GM21423 (cell line): ENCODE measurements around the gene COG1.
A peak's percentile ranks its signal among the peaks of the same experiment; 100 is the strongest.
"Not testable (repeated sequence)": the region's sequence is repeated elsewhere in the genome, so short reads cannot be mapped to it uniquely, and the experiment has no call there.

Source experiments
- ATAC-seq: cut with Tn5 transposase; IDR thresholded peaks from one replicate; pipeline ENCODE4 v1.9.1; 2021; ENCODE audit warnings: mild to moderate bottlenecking, moderate library complexity; ENCODE audit not compliant: unreplicated experiment

The COG1 gene, protein sequence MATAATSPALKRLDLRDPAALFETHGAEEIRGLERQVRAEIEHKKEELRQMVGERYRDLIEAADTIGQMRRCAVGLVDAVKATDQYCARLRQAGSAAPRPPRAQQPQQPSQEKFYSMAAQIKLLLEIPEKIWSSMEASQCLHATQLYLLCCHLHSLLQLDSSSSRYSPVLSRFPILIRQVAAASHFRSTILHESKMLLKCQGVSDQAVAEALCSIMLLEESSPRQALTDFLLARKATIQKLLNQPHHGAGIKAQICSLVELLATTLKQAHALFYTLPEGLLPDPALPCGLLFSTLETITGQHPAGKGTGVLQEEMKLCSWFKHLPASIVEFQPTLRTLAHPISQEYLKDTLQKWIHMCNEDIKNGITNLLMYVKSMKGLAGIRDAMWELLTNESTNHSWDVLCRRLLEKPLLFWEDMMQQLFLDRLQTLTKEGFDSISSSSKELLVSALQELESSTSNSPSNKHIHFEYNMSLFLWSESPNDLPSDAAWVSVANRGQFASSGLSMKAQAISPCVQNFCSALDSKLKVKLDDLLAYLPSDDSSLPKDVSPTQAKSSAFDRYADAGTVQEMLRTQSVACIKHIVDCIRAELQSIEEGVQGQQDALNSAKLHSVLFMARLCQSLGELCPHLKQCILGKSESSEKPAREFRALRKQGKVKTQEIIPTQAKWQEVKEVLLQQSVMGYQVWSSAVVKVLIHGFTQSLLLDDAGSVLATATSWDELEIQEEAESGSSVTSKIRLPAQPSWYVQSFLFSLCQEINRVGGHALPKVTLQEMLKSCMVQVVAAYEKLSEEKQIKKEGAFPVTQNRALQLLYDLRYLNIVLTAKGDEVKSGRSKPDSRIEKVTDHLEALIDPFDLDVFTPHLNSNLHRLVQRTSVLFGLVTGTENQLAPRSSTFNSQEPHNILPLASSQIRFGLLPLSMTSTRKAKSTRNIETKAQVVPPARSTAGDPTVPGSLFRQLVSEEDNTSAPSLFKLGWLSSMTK

DNA sequence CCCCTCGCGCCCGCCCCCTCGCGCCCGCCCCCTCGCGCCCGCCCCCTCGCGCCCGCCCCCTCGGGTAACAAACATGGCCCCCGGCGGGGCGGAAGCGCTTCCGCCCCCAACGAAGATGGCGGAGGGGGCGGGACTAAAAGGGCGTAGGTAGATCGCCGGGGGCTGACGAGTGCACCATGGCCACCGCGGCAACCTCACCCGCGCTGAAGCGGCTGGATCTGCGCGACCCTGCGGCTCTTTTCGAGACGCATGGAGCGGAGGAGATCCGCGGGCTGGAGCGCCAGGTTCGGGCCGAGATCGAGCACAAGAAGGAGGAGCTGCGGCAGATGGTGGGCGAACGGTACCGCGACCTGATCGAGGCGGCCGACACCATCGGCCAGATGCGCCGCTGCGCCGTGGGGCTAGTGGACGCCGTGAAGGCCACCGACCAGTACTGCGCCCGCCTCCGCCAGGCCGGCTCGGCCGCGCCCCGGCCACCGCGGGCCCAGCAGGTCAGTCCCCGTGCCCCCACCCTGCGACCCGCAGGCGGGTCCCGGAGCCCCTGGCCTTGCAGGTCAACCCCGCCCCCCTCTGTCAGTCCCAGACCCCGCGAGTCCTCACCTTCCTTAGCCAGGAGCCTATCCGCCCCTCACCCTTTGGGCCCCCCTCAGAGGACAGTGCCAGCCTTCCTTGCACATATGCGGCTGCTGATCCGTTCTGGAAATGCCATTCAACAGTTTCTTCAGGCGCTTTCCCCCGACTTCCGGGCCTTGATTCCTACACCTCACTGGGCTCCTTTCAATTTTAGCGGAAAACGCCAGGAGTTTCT, at the start of gene COG1:
Gene COG1, plus strand, starts transcription at position 162 of the 808 bp plus-strand sequence. Its CDS starts 15 bp downstream, at position 177.
- ATAC-seq: peak; percentile 63

DNA sequence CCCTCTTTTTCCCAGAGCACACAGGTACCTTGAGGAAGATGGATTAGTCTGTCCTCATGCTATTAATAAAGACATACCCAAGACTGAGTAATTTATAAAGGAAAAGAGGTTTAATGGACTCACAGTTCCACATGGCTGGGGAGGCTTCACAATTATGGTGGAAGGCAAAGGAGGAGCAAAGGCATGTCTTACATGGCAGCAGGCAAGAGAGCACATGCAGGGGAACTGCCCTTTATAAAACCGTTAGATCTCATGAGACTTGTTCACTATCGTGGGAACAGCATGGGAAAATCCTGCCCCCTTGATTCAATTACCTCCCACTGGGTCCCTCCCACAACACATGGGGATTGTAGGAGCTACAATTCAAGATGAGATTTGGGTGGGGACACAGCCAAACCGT, 48.6 kb upstream of the COG1 start:
- ATAC-seq: not testable (repeated sequence)

DNA sequence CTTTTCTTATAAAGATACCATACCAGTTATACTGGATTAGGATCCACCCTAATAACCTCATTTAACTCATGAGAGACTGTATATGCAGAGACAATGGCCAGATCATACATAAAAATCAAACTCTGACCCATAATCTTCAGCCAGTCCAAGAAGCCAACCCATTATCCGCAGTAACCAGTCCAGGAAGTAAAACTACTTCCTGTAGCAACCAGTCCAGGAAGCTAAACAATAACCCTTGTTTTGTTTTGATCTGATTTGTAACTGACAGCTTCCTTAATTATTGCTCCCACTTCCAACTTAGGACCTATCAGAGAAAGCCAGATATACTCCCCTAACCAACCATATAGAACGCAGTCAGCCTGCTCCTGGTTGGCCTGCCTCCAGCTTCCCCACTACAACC, 47.2 kb upstream of the COG1 start:
- no peak for ATAC-seq

DNA sequence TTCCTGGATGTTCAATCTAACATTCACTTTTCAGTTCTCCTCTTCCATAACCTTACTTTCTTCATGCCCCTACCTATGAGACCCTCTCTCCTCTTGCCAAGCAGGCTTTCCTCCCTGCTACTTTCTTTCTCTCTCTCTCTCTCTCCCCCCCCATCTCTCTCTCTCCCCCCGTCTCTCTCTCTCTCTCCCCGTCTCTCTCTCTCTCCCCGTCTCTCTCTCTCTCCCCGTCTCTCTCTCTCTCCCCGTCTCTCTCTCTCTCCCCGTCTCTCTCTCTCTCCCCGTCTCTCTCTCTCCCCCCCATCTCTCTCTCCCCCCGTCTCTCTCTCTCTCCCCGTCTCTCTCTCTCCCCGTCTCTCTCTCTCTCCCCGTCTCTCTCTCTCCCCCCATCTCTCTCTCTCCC, 45.1 kb upstream of the COG1 start:
- not testable (repeated sequence) for ATAC-seq

DNA sequence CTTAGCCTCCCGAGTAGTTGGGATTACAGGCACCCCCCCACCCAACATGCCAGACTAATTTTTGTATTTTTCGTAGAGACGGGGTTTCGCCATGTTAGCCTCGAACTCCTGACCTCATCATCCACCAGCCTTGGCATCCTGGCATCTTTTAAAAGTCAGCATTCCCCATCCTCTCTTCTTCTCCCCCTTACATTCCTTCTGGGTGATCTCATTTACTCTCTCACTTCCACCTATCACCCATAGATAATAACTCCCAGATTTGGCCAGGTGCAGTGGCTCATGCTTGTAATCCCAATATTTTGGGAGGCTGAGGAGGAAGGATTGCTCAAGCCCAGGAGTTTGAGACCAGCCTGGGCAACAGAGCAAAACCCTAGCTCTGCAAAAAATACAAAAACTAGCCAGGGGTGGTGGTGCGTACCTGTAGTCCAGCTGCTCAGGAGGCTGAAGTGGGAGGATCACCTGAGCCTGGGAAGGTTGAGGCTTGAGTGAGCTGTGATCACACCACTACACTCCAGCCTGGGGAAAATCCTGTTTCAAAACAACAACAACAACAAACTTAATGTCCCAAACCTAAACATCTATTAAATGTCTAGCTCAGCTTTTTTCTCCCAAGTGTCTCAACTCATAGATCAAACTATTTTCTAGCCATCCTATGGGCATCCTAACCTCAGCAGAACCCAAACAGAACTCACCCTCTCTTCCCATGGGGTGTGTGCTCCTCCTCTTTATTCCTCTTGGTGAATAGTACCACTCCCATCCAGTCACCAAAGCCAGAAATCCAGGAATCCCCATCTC, 44.1 kb upstream of the COG1 start:
- ATAC-seq: no peak

DNA sequence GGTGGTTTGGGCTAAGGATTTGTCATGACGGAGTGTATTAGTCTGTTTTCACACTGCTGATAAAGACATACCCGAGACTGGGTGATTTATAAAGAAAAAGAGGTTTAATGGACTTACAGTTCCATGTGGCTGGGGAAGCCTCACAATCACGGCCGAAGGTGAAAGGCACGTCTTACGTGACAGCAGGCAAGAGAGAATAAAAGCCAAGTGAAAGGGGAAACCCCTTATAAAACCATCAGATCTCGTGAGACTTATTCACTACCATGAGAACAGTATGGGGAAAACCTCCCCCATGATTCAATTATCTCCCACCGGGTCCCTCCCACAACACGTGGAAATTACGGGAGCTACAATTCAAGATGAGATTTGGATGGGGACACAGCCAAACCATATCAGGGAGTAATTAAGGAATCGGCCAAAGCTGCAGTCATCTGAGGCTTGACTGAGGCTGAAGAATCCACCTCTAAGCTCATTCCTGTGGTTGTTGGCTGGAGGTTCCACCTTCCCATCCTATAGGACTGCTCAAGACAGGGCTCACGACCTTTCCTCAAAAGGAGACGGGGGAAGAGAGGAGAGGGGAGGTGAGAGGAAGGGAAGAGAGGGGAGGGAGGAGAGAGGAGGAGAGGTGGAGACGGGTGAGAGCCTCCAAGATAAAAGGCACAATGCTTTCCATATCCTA, 42.1 kb upstream of the COG1 start:
- not testable (repeated sequence) for ATAC-seq

DNA sequence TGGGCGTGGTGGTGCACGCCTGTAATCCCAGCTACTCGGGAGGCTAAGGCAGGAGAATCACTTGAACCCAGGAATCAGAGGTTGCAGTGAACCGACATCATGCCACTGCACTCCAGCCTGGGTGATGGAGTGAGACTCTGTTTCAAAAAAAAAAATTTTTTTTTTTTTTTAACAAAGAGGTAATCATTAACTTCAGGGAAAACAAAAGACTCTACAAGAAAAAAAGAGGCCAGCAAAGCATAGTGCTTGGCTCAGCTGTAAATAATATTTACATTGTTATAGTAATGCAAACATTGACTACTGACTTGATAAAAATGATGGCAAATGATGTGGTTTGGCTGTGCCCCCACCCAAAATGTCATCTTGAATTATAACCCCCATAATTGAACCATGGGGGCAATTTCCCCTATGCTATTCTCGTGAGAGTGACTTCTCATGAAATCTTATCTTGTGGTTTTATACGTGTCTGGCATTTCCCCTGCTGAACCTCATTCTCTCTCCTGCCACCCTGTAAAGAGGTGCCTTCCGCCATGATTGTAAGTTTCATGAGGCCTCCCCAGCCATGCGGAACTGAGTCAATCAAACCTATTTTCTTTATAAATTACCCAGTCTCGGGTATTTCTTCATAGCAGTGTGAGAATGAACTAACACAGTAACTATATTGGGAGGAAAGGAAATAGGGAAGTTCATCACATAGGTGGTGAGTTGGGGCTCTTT, 40.8 kb upstream of the COG1 start:
- ATAC-seq: no peak

DNA sequence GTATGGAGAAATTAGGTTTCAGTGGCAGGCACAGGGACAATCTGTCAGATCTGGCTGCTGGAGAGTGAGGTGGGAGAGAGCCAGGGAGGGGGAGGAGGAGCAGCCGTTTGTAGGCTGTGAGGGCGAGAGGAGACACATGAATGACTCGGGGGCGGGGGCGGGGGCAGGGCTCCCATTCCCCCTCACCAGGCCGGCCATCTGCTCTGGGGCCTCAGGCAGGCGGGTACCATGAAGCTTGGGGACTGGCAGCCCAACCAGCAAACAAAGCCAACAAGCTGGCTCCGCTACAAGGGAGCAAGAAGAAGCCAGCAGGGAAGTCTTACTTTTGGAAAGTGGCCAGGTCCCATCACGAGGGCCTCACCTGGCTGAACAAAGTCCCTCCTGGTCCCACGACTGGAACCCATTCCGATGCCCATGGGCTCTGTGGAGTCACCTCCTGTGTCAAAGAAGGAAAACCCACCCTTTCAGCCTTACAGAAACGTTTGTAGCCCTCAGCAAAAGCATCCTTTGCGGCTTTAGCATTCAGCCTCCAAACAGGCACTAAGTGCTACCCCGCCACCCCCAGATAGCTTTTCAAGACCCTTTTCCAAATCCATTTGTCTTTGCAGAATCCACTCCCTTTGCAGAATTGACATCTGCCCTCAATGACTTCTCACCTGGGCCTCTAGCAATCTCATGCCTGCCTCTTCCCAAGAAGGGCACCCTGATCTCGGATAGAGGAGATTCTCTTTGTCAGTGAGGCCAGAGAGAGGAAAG, 37.3 kb upstream of the COG1 start:
- no peak for ATAC-seq

DNA sequence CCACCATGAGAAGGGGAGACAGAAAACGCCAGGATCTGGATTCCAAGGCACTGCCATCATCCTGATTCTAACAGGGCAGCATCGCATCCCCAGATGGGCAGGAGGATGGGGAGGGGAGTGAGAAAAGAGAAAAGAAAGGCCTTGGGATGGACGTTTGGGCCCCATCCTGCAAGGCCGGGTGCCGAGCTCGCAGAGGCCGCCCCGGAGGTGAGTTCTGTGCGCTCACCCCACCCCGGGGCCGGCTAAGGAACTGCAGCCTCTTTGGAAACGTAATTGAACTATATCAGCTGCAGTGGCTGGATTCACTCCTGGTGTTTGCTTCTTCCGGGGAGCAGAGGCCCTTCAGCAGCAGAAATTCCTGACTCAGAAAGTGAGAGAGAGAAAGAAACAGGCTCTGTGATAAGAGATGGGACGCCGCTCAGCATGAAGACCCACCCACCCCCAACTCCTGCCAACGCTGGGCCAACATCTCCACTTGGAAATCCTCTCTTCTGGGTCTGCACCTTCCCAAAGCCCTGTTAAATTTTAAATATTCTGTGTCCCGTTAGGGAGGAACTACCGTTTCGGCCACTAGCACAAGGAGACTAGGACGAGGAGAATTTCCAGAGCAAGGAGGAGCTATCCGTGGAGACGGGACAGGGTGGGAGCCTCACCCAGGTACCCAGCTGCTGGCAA, 36.6 kb upstream of the COG1 start:
- peak; percentile 79 for ATAC-seq

DNA sequence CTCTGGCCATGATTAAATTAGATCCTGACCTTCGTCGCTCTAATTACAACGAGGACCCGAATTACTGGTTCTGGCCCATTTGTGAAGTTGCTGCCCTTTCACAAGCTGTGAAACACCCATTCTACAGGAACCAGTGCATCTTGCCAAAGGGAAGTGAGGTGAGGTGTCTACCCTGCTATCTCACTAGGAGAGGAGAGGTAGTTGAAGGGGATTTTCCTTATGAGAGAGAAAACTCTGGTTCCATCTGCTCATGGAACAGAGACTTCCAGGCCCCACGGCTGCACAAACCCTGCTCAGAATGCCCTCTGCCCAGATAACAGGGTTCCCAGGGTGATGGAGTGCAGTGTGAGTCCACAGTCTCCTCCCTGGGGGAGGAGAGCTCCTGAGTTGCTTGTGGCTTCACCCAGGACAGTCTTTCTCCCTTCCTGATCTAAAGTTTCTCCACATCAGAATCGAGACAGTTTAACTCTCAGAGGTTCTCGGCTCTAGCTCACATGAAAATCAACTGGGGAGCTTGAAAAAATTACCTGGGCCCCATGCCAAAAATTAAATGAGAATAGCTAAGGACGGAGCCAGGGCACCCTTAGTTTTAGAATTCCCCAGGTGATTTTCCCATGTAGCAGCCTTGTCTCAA, 35.9 kb upstream of the COG1 start:
- ATAC-seq: no peak

DNA sequence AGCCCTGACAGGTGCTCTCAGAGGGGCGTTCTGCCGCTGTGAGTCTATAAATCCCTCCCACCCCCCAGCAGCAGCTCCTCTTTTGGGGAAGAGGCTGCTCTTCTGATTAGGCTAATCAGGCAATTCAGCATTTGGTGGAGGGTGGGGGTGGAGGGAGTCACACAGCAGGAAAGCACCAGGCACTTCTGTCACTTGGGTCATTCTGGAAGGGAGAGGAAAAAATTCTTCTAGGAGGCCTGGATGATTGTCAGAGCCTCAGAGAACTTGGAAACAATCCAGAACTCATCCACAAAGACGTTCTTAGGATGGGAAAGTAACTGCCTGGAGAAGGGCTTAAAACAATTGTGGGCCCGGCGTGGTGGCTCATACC, 35.3 kb upstream of the COG1 start:
- ATAC-seq: no peak

DNA sequence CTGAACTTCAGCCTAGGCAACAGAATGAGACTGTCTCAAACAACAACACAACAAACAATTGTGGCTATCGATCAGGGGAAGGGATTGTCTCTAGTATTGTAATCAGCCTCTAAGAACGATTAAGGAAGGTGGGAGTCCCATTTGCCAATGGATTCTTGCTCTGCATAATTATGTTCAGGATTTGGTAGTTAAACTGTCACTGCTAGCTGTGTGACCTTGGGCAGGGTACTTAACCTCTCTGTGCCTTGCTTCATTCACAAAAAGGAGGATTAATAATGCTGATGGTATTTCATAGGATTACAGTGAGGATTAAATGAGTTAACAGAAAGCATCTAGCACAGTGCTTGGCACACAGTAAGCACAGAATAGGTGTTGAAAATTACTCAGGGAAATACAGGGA, 34.7 kb upstream of the COG1 start:
- no peak for ATAC-seq

DNA sequence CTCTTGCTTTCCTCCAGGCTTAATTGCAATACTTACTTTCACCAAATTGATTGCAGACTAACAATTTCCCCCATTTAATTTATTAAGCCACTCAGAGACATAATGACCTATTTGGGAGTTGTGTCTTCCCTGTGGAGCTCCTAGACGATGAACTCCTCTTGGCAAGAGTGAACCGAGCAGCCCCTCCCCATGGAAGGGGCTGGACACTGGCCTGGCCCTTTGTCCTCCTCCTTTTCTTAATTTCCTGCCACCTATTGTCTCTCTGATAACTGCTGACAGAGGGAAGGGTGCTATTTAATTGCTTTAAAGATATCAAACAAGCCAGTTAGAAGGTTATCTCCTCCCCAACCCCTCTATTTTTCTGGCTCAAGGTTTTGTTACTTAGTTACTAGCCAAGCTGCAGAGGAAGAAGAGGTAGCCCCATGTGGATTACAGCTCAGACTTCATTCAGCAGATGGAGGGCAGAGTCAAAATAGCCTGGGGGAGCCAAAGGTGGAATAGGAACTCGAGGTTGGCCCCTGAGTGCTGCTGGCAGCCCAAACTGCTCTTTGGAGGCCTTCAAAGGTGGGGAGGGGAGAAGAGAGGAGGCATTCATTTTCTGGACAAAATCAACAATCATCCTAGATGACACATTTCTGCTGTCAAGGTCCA, 31.8 kb upstream of the COG1 start:
- ATAC-seq: no peak

DNA sequence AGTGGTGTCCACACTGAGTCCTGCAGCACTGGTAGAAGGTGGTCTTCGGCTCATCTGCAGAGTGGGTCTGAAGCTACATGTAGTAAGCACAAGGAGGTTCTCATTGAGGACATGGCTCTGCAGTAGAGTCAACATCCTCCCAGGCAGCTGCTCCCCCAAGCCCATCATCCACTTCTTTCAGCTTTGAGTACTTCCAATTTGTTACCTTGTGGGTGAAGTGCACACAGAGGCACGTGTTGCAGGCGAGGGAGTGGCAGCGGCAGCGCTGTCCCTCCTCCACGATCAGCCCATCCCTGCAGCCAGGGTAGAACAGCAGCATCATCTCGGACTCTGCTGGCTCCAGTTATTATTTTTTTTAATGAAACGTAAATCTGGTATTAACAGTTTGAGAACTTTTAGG, 29.8 kb upstream of the COG1 start:
- ATAC-seq: no peak

DNA sequence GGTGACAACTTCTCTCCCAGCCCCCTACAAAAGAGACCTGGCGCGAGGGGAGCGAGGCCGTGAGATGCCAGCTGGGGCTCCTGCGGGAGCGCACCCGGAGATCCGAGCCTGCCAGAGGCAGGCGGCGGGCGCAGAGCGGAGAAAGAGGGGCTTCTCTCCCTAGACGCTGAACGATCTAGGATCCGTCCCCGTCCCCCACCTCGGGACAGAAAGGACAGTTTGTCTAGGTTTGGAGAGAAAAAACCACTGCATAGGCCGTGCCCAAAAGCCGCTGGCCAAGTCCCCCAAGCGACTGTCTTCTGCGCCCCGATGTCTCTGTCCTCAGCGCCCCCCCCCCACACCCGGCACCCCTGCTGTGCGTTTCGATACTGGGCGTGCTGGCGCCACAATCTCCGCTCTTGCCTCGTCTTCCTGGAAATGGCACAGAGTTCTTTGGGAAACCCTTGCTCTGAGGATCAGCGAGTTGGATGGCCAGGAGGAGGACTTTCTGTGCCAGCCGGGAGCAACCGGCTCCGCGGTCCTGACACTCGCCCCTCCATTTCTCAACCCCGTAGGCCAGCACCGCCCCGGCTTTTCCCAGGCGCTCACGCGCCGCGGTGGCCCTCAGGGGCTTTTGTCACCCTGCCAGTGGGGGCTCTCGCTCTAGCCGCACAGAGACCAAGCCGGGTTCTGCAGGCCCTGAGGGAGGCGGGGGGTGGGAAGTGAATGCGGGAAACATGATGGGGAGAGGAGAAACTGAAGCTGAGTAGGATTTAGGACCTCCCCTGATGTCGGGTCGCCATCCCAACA, 27.0 kb upstream of the COG1 start:
- ATAC-seq: no peak
